BJ (cell line): Measurements from ENCODE around the gene BCAS3. TPM values are rescaled to one million over a fixed set of nuclear protein-coding genes. Genes with fewer than 3 reads are reported as not detected.

Source experiments
- CTCF ChIA-PET: fragments of 350-600 bp; formaldehyde crosslinking; extraction: SDS; loops from one replicate; lab custom pipeline; 2021; ENCODE audit warnings: antibody characterized with exemption, inconsistent platforms; lab: Yijun Ruan, JAX
- POLR2A ChIA-PET: fragments of 300-600 bp; sonication (Branson Sonifier 250); formaldehyde crosslinking; extraction: SDS; loops from one replicate; lab custom pipeline; 2021; ENCODE audit warnings: antibody characterized with exemption; lab: Charles Lee
- DNase-seq: peaks from one replicate; pipeline ENCODE4 v3.0.0-alpha.2; 2011; ENCODE audit warnings: low read depth
- H3K27me3 ChIP-seq: 2 replicates; pipeline ENCODE4 v1.6.0; 2011; ENCODE audit warnings: low read length; ENCODE audit not compliant: control insufficient read depth, insufficient read depth
- H3K36me3 ChIP-seq: 2 replicates; pipeline ENCODE4 v1.5.1; 2011; ENCODE audit warnings: low read length; ENCODE audit not compliant: control insufficient read depth, insufficient read depth
- H3K4me3 ChIP-seq: 2 replicates; pipeline ENCODE4 v1.5.1; 2011; ENCODE audit warnings: low read depth, mild to moderate bottlenecking, control low read depth, low read length
- polyA plus RNA-seq: library from polyadenylated mRNA; depleted of rRNA; stranded (reverse); fragments of >200 nt; gene quantifications from 2 replicates; pipeline ENCODE4 v1.2.3, GENCODE V29; 2011
- TF ChIP-seq, protein P1 (sequence below): IDR thresholded peaks from 2 replicates; pipeline ENCODE4 v1.5.1; 2011; ENCODE audit warnings: low read depth, mild to moderate bottlenecking, control low read depth, inconsistent platforms, low read length, moderate library complexity; ENCODE audit not compliant: insufficient read depth

Gene BCAS3
- polyA plus RNA-seq, 1 experiment: 19.5 TPM

DNA sequence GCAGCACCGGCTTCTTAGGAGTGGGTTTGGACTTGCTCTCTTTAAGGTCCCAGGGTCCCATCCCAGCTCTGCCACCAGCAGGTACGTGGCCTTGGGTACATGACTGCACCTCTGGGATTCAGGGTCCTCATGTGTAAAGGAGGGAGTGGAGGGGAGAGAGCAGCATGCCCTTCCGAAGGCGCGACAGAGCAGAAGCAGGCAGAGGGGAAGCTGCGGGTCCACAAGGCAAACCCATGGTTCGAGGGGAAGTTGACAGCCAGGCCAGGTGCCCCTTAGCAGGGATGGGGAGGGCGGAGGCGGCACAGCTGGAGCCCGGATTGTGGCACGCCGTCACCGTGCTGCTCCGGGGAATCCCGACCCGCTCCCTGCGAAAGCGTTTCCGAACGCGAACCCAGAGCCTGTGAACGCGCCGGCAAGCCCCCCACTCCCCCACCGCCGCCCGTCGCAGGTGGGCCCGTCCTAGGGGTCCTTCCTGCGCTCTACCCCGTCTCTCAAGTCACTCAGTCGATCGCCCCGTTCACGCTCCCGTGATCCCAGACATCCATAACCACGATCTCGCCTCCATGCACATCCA is 717.8 kb downstream of the BCAS3 start:
- POLR2A ChIA-PET: no interaction called here
- Histone ChIP-seq H3K36me3 (no peaks in the 10 kb centered on the region), H3K27me3 (no peaks in the 10 kb centered on the region), H3K4me3 (no peak overlapping the region)
- TF ChIP-seq, protein P1, sequence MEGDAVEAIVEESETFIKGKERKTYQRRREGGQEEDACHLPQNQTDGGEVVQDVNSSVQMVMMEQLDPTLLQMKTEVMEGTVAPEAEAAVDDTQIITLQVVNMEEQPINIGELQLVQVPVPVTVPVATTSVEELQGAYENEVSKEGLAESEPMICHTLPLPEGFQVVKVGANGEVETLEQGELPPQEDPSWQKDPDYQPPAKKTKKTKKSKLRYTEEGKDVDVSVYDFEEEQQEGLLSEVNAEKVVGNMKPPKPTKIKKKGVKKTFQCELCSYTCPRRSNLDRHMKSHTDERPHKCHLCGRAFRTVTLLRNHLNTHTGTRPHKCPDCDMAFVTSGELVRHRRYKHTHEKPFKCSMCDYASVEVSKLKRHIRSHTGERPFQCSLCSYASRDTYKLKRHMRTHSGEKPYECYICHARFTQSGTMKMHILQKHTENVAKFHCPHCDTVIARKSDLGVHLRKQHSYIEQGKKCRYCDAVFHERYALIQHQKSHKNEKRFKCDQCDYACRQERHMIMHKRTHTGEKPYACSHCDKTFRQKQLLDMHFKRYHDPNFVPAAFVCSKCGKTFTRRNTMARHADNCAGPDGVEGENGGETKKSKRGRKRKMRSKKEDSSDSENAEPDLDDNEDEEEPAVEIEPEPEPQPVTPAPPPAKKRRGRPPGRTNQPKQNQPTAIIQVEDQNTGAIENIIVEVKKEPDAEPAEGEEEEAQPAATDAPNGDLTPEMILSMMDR: no peak
- CTCF ChIA-PET: interaction anchor here (0.6 to 2.4 kb wide), 3 partner anchors 13 to 424 kb away, joined by 3 to 13 read pairs (median 3); no protein-coding TSS in a partner anchor
- no peak for DNase-seq

DNA sequence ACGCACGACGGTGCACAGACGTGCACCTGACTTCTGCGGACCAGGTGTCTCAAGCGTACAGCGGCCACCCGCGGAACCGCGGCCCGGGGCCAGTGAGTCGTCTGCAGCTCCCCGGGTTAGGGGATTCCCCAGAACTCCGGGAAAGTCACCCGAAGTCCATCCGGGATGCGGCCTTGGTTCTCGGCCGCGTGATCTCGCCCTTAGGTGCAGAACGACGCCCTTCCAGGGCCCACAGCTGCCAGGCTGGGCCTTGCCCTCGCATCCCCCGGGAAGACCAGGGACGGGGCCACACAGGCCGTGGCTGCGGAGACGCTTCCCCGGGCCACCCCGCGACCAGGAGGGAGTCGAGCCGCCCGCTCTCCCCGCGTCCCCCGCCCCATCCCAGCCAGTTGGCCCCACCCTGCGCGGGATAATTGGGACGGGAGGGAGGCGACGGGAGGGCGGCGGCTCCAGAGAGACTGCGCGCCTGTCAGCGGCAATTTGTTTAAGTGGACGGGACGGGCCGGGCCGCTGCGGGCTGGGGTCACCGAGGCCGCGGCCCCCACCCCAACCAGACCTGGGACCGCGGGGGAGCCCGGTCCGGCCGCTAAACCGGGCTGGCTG is 718.4 kb downstream of the BCAS3 start:
- no peaks in the 10 kb centered on the region for H3K36me3 ChIP-seq
- no peaks in the 10 kb centered on the region for H3K27me3 ChIP-seq
- TF ChIP-seq, protein P1: no peak
- ChIA-PET CTCF (interaction anchor here (0.6 to 4.7 kb wide), 3 partner anchors 12 to 395 kb away, joined by 3 to 18 read pairs (median 7); no protein-coding TSS in a partner anchor), POLR2A (no interaction called here)
- no peak for DNase-seq
- peak overlapping the region; percentile 78 for H3K4me3 ChIP-seq

DNA sequence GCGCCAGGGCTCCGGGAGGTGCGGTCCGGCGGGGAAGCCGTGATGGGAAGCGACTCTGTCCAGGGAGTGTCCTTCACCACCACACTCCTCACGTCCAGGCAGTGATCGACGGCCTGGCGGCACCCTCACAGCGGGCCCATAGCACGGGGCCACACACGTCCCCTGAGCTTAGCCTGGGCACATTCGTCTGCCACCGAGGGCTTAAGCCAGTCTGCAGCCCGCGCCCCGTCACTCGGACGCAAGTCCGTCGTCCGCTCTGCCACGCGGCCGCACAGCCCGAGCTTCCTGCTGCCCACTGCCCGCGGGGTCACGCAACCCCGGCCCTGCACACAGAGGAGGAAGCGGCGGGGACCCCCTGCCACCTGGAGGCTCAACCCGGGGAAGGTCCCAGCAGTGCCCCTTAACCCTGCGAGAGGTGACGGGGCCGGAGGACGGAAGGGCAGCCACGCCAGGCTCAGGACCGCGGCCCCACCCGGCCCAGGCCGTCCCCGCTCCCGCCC is 719.0 kb downstream of the BCAS3 start:
- TF ChIP-seq, protein P1: no peak
- no peaks in the 10 kb centered on the region for H3K27me3 ChIP-seq
- ChIA-PET POLR2A (no interaction called here), CTCF (interaction anchor here (0.7 to 4.7 kb wide), 3 partner anchors 12 to 395 kb away, joined by 3 to 18 read pairs (median 7); no protein-coding TSS in a partner anchor)
- H3K4me3 ChIP-seq: peak overlapping the region; percentile 78
- H3K36me3 ChIP-seq: no peaks in the 10 kb centered on the region
- no peak for DNase-seq

DNA sequence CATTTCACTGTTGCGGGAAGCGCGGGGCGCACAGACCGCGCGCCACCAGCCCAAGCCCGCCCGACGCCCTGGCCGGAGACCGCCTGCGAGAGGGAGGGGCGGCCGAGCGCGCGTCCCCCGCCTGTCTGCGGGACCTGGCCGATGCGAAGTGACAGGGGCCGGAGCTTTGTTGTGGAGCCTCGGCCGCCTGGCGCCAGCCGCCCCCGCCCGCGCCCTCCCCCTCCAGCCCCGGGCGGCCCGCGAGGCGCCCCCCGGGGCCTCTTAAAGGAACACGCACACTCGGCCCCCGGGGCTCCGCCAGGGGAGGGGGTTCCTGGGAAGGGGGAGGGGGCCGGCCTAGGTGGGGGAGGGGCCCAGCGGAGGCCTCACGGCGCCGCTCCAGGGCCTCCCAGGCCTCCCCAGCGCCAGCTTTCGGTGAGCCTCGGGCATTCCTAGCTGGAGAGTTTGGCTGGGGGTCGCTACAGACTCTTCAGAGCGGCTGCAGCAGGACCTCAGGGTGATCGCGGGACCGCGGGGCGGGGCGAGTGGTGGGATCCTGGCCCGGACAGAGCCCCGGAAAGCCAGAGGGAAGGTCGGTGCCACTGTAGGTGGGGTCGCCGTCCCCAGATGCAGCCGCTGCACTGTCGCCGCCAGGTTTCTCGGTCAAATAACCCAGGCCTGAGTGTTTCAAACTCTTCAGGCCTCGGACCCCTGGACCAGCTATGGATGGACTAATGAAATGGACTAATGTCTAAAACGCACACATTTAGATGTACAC is 719.6 kb downstream of the BCAS3 start:
- DNase-seq: no peak
- TF ChIP-seq, protein P1: peak; percentile 40
- peaks cover 3% of the 10 kb centered on the region for H3K36me3 ChIP-seq
- H3K4me3 ChIP-seq: peak overlapping the region; percentile 78
- ChIA-PET CTCF (interaction anchor here (0.7 to 4.7 kb wide), 4 partner anchors 11 to 396 kb away, joined by 3 to 18 read pairs (median 10); no protein-coding TSS in a partner anchor), POLR2A (no interaction called here)
- no peaks in the 10 kb centered on the region for H3K27me3 ChIP-seq
